ENCODE data around the gene SLC9A8. TPM values are rescaled to one million over a fixed set of nuclear protein-coding genes. Genes with fewer than 3 reads are reported as not detected.
"Not testable (repeated sequence)": the region's sequence is repeated elsewhere in the genome, so short reads cannot be mapped to it uniquely, and the experiment has no call there.

Gene SLC9A8
- total RNA-seq, 1 donor from 2014 or later = 8.6 TPM

GRCh38 chr20:49845060-49845459 is 32.4 kb downstream of the SLC9A8 start:
- ATAC-seq (no peak), DNase-seq (ENCODE audit: low spot score) (no peak)

- DNase-seq (ENCODE audit: low spot score) (no peak), ATAC-seq (peak; percentile 98)
Measured at GRCh38 chr20:49846206-49846807, 33.7 kb downstream of the SLC9A8 start.

GRCh38 chr20:49850463-49851230 is 38.0 kb downstream of the SLC9A8 start:
- DNase-seq (ENCODE audit: low spot score) (no peak), ATAC-seq (no peak)

- no peak for ATAC-seq
Measured at GRCh38 chr20:49851231-49851705, 38.6 kb downstream of the SLC9A8 start.

GRCh38 chr20:49851991-49852390 is 39.4 kb downstream of the SLC9A8 start:
- no peak for DNase-seq (ENCODE audit: low spot score)
- ATAC-seq = no peak

More at GRCh38 chr20:49851231-49851705, 38.6 kb downstream of the SLC9A8 start:
- DNase-seq (ENCODE audit: low spot score) = no peak

- no peak for ATAC-seq
Measured at GRCh38 chr20:49852522-49853080, 40.0 kb downstream of the SLC9A8 start.

GRCh38 chr20:49853640-49854039 is 41.0 kb downstream of the SLC9A8 start:
- ATAC-seq = no peak

More at GRCh38 chr20:49852522-49853080, 40.0 kb downstream of the SLC9A8 start:
- no peak for DNase-seq (ENCODE audit: low spot score)

GRCh38 chr20:49854190-49854875 is 41.7 kb downstream of the SLC9A8 start:
- no peak for DNase-seq (ENCODE audit: low spot score)
- ATAC-seq = no peak

More at GRCh38 chr20:49853640-49854039, 41.0 kb downstream of the SLC9A8 start:
- DNase-seq (ENCODE audit: low spot score) = no peak

- DNase-seq (ENCODE audit: low spot score) (no peak), ATAC-seq (no peak)
Measured at GRCh38 chr20:49856904-49857303, 44.3 kb downstream of the SLC9A8 start.

- ATAC-seq = no peak
Measured at GRCh38 chr20:49858076-49858585, 45.5 kb downstream of the SLC9A8 start.

GRCh38 chr20:49859011-49859410 is 46.4 kb downstream of the SLC9A8 start:
- ATAC-seq = no peak
- no peak for DNase-seq (ENCODE audit: low spot score)

More at GRCh38 chr20:49858076-49858585, 45.5 kb downstream of the SLC9A8 start:
- no peak for DNase-seq (ENCODE audit: low spot score)

GRCh38 chr20:49859807-49860206 is 47.2 kb downstream of the SLC9A8 start:
- ATAC-seq (no peak), DNase-seq (ENCODE audit: low spot score) (no peak)

GRCh38 chr20:49861232-49861631 is 48.6 kb downstream of the SLC9A8 start:
- not testable (repeated sequence) for ATAC-seq

GRCh38 chr20:49862607-49863200 is 50.1 kb downstream of the SLC9A8 start:
- ATAC-seq (no peak), DNase-seq (ENCODE audit: low spot score) (no peak)

More at GRCh38 chr20:49861232-49861631, 48.6 kb downstream of the SLC9A8 start:
- DNase-seq (ENCODE audit: low spot score) = not testable (repeated sequence)

- no peak for ATAC-seq
- no peak for DNase-seq (ENCODE audit: low spot score)
Measured at GRCh38 chr20:49863666-49864065, 51.0 kb downstream of the SLC9A8 start.

- peak; percentile 23 for ATAC-seq
- no peak for DNase-seq (ENCODE audit: low spot score)
Measured at GRCh38 chr20:49865559-49865958, 52.9 kb downstream of the SLC9A8 start.

- ATAC-seq = no peak
- DNase-seq (ENCODE audit: low spot score) = no peak
Measured at GRCh38 chr20:49866051-49866450, 53.4 kb downstream of the SLC9A8 start.

GRCh38 chr20:49867453-49868215 is 55.0 kb downstream of the SLC9A8 start:
- DNase-seq (ENCODE audit: low spot score) = no peak
- no peak for ATAC-seq

- no peak for DNase-seq (ENCODE audit: low spot score)
- ATAC-seq = no peak
Measured at GRCh38 chr20:49868538-49868937, 55.9 kb downstream of the SLC9A8 start.

- DNase-seq (ENCODE audit: low spot score) (no peak), ATAC-seq (no peak)
Measured at GRCh38 chr20:49868964-49869363, 56.3 kb downstream of the SLC9A8 start.
